IPS-NIHi7 (cell line): ENCODE data around the gene SLC22A1.
"Not testable (repeated sequence)": the region's sequence is repeated elsewhere in the genome, so short reads cannot be mapped to it uniquely, and the experiment has no call there.

Source experiments
- DNase-seq: peaks from one replicate; pipeline ENCODE4 v3.0.0; 2012; ENCODE audit warnings: mixed read lengths; ENCODE audit errors: extremely low spot score

The SLC22A1 gene

DNA sequence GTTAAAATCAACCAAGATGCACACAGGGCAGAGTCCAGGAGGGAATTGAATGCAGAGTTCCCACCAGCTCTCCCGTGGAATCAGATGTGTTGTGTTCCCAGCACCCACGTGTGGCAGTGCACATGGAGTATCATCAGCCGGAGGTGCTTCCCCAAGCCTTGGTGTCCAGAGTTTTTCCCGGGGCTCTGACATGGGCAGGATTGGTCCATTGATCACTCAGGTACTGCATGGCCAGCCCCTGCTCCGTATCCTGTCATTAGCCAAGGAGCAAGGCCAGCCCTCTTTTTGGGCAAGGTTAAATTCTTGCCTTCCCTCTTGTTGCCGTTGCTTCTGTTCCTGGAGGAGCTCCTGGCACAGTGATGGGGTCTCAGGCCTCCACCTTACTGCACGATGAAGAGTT lies 28.6 kb upstream of the SLC22A1 start:
- no peak for DNase-seq

DNA sequence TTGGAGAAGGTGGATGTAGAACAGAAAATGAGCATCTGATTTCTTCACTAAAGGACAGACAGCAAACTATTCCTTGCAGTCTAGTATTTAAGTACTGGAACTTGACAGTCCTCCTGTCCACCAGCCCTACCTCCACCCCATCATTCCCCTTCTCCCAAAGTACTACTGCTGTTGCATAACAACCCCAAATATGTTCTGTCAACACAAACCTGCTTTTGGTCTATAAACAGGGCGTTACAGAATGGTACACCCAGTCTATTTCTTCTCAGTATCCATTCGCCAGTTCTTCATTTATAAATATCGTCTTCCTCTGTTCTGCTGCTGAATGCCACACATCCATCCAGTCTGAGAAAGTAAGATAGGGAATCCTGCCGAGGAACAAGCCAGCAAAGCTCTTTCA lies 27.7 kb upstream of the SLC22A1 start:
- DNase-seq, result no peak

DNA sequence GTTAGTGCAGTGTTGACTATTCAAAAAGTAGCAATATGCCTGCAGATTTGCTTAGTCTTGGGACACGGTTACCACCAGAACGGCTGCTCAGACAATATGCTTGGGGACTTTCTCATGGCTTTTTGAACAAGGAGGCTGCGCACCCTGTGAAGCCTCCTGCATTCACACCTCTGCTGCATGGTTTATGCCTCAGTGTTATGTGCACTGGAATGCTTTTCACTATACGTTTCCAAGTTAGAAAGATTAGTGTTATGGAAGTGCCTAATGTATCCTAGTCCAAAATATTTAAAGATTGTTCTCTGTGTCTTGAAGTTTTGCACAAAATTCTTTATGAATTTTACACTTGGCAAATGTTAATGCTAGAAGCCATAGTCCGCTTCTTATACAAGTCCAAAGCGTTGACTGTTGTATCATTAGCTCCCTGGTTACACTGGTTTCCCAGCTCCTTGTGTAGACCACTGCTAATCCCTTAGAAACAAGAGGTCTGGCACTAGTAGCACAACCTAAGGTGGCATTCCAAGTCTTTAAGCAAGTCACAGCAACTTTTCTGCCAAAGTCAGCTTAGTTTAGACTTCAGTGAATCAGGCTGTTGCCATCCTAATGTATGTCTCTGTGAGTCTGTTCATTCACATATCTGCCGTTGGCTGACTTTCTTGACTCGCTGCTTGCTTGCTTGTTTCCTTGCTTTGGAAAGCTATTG lies 26.3 kb upstream of the SLC22A1 start:
- no peak for DNase-seq

DNA sequence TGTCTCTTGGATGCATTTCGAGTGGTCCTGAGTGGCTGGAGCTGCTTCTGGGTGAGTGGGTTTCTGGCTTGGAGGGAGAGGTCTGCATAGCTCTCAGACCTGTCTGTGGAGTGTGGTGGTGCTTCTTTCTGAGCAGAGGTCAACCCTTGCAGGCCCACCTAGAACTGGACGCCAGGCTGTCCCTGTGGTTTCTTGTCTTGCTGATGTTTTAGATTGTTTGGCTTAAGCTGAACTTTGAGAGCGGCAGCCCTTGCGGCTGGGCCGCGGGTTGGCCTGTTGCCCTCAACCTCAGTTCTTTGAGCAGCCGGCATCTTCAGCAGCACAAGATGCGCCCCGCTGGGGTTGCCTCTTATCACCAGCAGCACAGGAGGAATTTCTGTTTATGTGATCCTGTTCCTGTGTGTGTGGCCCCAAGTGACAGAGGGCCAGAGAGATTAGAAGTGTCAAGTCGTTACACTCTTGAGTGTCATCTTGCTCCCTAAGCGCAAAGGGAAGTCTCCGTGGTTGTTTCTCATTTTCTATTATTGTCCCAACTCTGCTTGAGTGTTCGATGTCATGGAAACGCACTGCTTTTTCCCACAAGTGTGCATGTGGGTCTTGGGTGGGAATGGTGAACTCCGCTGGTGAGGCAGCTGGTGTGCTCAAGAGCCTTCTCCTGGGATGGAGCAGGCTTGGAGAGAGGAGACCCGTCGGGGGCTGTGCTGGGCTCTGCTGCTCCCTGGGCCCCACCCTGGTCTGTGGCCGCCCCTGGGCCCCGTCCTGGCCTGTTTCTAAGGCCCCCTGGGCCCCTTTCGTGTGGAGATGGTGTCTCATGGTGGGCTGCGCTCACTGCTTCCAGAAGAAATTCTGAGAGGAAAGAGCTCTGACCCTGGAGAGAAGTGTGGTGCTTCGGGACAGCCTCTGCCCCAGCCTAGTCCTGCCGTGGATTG lies 20.1 kb upstream of the SLC22A1 start:
- no peak for DNase-seq

DNA sequence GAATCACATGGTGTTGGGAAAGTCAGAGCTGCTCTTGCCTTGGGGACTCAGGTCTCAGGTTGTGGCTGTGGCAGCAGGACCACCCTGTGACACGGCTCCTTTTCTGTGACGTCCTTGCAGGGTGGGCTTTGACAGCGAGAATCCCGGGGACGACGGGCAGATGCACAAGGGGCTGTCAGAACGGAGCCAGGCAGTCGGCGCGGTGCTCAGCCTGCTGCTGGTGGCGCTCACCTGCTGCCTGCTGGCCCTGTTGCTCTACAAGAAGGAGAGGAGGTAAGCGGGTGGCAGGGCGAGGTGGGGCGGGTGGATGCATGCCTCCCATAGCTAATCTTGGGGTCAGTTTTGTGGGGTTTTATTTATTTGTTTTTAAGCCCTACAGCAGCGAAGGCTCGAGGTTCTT lies 19.2 kb upstream of the SLC22A1 start:
- no peak for DNase-seq

DNA sequence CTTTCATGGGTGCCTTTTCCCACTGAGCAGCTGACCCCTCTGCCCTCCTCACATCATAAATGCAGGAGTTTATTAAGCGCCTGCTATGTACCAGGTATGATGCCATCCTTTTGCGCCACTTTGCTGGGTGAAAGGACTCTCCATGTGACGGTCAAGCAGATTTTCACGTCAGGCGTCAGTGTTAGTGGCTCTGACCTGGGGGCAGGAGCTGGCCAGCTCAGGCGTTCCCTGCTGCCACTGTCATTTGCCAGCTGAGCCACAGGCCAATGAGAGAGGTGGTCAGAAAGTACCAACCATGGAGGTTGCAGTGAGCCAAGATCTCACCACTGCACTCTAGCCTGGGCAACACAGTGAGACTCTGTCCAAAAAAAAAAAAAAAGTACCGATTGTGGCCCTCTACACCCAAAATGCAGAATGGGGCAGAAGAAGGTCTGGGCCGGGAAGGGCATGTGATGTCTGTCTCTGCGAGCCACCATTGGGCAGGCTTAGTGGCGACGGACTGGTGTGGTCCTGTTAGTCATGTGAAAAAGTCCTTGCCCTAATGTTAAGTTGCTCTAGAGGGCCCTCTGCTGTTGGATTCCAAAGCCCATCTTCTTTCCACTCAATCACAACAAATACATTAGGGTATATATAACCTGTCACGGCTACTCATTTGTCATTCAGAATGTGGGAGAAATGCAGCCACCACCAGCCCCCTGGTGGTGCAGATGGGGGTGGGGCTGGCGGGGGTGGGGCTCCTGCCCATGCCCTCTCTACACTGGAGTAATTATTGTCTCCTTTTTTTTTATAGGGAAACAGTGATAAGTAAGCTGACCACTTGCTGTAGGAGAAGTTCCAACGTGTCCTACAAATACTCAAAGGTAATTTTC lies 18.4 kb upstream of the SLC22A1 start:
- DNase-seq, result peak; percentile 69

DNA sequence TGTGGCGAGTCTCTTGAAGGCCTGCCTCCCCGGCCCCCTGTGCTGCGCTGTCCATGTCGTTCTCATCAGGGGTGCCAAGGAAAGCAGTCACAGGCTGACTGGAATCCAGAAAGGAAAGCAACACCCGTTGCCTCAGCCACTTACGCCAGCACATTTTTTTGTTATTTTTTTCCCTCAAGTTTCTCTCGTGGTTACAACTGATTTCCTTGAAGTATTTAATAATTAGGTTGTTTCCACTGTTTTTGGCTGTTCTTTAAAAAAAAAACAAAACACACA lies 17.9 kb upstream of the SLC22A1 start:
- DNase-seq, result no peak

DNA sequence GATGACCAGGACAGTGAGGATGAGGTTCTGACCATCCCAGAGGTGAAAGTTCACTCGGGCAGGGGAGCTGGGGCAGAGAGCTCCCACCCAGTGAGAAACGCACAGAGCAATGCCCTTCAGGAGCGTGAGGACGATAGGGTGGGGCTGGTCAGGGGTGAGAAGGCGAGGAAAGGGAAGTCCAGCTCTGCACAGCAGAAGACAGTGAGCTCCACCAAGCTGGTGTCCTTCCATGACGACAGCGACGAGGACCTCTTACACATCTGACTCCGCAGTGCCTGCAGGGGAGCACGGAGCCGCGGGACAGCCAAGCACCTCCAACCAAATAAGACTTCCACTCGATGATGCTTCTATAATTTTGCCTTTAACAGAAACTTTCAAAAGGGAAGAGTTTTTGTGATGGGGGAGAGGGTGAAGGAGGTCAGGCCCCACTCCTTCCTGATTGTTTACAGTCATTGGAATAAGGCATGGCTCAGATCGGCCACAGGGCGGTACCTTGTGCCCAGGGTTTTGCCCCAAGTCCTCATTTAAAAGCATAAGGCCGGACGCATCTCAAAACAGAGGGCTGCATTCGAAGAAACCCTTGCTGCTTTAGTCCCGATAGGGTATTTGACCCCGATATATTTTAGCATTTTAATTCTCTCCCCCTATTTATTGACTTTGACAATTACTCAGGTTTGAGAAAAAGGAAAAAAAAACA lies 16.6 kb upstream of the SLC22A1 start:
- DNase-seq, result no peak

DNA sequence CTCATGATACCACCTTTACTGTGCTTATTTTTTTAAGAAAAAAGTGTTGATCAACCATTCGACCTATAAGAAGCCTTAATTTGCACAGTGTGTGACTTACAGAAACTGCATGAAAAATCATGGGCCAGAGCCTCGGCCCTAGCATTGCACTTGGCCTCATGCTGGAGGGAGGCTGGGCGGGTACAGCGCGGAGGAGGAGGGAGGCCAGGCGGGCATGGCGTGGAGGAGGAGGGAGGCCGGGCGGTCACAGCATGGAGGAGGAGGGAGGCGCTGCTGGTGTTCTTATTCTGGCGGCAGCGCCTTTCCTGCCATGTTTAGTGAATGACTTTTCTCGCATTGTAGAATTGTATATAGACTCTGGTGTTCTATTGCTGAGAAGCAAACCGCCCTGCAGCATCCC lies 15.6 kb upstream of the SLC22A1 start:
- no peak for DNase-seq

DNA sequence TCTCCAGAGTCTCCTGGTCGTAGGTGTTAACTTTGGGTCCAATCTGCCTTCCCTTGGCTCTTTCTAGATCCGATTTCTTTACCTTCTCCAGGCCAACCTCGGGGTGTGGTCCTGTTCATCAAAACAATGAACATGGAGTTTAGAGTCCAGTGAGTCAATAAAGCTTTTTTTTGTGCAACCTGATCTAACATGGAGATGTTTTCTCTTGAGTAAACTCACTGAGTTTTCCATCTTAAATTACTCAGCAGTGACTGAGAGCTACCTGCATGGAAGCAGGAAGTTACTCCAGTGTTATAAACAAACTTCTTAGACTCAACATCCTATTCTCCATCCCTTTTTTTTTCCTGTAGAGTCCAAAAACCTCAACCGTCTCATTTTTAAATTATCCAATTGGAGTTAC lies 14.9 kb upstream of the SLC22A1 start:
- DNase-seq, result no peak

DNA sequence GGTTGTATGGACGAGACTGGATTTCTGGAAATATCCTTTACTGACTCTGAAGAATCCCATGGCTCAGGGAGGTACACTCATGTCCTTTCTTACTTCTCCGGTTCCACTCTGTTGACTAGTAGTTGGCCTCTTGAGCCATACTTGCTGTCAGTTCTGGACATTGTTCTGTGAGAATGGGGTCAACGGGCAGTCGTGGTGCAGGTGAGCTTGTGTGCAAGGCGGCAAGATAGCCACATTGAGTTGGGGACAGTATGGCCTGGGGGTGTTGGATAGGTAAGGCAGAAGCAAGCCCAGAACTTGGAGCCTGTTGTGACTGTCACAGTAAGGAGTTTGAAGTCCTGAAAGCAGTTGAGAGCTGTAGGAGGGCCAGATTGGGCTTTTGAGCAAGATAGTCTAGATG lies 13.5 kb upstream of the SLC22A1 start:
- no peak for DNase-seq

DNA sequence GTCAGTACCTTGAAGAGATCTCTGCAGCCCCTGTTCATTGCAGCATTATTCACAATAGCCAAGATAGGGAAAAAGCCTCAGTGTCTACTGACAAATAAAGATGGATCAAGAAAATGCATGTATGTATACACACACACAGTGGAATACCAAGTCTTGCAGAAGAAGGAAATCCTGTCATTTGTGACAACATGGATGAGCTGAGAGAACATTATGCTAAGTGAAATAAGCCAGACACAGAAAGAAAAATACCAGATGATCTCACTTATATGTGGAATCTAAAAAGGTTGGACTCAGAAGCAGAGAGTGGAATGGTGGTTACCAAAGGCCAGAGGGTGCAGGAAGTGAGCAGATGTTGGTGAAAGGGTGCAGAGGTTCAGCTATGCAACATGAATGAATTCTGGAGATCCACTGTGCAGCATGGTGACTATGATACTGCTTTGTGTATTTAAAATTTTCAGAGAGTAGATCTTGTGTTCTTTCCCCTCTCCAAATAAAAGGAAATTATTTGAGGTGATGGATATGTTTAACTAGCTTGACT lies 11.0 kb upstream of the SLC22A1 start:
- DNase-seq, result no peak

DNA sequence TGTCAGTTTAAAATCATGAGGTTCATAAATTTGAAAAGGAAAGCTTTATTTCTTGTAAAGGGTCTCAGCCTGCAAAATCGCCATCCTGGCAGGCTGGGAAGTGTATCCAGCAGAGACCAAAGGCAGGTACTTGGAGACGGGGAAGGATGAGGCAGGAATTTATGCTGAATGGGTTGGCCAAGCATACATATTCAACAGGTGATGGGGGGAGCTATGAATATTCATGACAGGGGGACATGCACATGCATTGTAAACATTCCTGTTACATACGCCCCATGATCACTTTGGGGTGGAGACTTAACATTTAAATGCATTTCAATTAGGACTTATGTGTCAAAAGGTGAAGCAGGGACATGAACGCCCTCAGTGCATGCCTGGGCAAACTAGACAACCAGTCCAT lies 9.8 kb upstream of the SLC22A1 start:
- DNase-seq, result peak; percentile 46

DNA sequence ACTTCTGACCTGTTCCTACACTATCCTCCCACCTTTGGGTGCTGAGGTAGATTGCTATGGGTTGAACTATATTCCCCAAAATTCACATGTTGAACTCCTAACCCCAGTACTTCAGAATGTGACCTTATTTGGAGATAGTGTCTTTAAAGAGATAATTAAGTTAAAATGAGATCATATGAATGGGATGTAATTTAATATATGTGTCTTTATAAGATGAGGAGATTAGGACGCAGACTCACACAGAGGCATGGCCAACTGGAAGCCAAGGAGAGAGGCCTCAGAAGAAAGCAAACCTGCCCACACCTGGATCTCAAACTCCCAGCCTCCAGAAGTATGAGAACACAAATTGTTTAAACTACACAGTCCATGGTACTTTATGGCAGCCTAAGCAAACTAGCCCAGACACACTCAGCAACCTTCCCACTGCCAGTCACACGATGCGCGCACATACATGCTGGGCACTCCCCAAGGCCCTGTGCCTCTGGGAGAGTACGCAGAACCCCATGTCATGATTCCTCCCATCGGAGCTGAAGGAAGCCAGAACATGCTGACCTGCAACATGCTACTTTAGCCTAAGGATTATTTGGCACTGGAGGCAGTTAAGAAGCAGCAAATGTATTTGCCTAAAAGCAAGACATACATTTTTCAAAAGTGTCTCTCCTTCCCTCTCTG lies 8.9 kb upstream of the SLC22A1 start:
- DNase-seq, result no peak

DNA sequence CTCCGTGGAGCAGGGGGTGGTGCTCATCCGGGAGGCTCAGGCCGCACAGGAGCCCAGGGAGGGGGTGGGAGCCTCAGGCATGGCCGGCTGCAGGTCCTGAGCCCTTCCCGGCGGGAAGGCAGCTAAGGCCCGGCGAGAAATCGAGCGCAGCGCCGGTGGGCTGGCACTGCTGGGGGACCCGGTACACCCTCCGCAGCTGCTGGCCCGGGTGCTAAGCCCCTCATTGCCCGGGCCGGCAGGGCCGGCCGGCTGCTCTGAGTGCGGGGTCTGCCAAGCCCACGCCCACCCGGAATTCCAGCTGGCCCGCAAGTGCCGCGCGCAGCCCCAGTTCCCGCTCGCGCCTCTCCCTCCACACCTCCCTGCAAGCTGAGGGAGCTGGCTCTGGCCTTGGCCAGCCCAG lies 7.1 kb upstream of the SLC22A1 start:
- not testable (repeated sequence) for DNase-seq

DNA sequence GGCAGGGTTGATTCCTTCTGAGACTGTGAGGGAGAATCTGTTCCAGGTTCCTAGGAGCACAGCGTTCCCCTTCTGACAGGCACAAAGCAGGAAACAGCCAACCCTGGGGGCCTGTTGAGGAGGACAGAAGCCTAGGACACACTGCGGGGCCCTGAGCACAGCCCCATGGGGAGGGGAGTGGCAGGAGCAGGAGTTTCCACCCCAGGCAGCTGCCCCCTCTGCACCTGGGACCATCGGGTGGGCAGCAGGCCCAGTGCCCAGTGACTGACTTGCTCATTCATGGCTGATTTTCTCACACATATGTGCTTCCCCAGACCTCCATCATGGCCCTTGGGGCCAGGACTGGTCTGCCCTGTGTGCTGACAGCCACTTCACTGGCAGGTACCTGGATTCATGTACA lies 6.2 kb upstream of the SLC22A1 start:
- no peak for DNase-seq

DNA sequence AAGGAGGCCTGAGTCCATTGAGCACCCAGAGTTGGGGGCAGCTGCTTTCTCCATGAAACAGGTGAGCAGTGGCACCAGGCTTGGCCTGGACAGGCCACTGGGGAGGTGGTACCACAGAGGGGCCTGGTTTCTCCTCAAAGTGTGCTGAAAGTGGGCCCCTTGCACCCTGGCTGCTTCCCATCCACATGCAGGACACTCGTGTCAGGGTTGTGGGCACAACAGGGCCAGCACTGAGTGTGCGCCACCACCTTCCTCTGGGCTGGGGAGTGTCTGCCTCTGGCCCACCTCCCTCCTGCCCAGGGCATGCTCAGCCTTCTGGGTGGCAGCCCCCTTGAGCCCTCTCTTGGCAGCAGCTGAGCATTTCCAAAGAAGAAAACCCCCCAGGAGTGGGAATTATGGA lies 5.2 kb upstream of the SLC22A1 start:
- no peak for DNase-seq

DNA sequence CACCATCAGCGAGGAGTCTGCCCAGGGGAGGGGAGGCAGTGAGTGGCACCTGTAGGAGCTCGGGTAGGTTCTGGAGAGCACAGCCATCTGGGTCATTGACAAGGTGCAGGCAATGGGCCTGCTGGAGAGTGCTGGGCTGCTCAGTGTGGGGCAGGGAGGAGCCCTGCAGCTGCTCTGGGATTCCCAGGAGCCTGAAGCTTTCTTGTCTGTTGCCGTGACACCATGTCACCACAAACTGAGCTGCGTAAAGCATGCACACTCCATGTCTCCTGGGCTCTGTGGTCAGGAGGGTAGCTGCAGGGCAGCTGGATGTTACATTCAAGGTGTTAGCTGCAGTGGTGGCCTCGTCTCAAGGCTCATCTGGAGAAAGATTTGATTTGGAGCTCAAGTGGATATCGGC lies 4.5 kb upstream of the SLC22A1 start:
- DNase-seq, result no peak

DNA sequence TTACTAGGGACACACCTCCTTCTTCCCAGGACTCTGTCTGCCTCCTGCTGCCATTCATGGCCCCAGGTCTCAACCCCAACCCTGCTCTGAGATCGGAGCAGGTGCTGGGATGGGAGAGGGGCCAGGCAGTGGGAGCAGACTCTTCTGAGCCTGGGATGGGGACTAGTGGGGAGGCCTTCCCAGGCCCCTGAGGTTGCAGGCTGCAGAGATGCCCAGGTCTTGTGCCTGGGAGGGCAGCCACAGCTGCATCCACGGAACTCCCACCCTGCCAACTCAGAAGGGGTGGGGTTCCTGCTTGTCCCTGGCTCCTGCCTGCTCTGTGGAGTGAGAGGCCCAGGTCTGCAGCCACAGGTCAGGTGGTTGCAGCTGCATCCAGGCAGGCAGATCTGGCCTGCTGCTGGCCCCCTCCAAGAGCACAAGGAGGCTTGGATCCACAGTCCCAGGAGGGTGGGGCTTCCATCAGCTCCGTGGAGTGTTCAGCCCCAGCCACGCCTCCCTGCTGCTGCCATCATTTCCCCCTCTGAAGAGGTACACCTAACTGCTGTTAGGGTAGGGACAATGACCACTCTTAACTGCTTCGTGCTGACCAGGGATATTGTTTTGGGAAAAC lies 2.9 kb upstream of the SLC22A1 start:
- no peak for DNase-seq

DNA sequence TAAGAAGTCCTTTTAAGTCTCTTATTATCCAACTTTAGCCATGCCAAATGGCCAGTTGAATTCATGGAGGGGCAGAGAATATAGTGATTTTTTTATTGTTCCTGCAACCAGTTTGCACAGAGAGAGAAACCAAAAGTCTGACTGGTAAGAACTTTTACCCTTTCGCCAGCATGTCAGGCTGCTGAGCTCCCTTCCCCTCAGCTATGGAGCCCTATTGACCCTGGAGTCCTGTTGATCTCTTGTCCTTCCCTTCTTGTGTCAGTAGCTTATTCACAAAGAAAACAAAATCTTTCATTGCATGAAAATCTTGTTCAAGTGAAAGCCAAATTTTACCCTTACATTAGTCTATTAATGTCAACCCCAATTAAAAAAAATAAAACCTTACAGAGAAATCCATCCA lies 1.5 kb upstream of the SLC22A1 start:
- no peak for DNase-seq

DNA sequence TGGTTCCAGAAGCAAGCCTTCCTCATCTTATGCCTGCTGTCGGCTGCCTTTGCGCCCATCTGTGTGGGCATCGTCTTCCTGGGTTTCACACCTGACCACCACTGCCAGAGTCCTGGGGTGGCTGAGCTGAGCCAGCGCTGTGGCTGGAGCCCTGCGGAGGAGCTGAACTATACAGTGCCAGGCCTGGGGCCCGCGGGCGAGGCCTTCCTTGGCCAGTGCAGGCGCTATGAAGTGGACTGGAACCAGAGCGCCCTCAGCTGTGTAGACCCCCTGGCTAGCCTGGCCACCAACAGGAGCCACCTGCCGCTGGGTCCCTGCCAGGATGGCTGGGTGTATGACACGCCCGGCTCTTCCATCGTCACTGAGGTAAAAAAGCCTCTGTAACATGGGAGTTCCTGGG lies 366 bp downstream of the SLC22A1 start:
- no peak for DNase-seq
